ENCODE data around the gene NAT16.

- TF ChIP-seq, protein P1, sequence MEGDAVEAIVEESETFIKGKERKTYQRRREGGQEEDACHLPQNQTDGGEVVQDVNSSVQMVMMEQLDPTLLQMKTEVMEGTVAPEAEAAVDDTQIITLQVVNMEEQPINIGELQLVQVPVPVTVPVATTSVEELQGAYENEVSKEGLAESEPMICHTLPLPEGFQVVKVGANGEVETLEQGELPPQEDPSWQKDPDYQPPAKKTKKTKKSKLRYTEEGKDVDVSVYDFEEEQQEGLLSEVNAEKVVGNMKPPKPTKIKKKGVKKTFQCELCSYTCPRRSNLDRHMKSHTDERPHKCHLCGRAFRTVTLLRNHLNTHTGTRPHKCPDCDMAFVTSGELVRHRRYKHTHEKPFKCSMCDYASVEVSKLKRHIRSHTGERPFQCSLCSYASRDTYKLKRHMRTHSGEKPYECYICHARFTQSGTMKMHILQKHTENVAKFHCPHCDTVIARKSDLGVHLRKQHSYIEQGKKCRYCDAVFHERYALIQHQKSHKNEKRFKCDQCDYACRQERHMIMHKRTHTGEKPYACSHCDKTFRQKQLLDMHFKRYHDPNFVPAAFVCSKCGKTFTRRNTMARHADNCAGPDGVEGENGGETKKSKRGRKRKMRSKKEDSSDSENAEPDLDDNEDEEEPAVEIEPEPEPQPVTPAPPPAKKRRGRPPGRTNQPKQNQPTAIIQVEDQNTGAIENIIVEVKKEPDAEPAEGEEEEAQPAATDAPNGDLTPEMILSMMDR (IDR thresholded peaks at IDR 0.05; ENCODE audit: low read depth, low read length, poor library complexity, severe bottlenecking) = no peak
- TF ChIP-seq EZH2phosphoT487 (IDR thresholded peaks at IDR 0.05; ENCODE audit: borderline replicate concordance, low read length) = no peak
These were observed 31.9 kb upstream of the NAT16 start for GRCh38 chr7:101212014-101212413.

Data from DOHH2 (cell line).